GM12875 (cell line): Measurements from ENCODE around the gene SLC15A2.

Source experiments
- H3K4me3 ChIP-seq: one replicate; pipeline ENCODE4 v1.5.1; 2011; ENCODE audit warnings: low read depth, low read length, control low read depth
- CTCF ChIP-seq: IDR thresholded peaks from 2 replicates; pipeline ENCODE4 v1.5.1; 2011; ENCODE audit warnings: low read depth, mild to moderate bottlenecking, control low read depth, inconsistent platforms, low read length, moderate library complexity, borderline replicate concordance; ENCODE audit not compliant: insufficient read depth

The SLC15A2 gene

GRCh38 chr3:121895736-121896135, 1.5 kb downstream of the SLC15A2 start:
- no peak overlapping the region for H3K4me3 ChIP-seq
- no peak for TF ChIP-seq CTCF

- no peak for TF ChIP-seq CTCF
Observed at GRCh38 chr3:121896823-121897222, 2.6 kb downstream of the SLC15A2 start.

GRCh38 chr3:121897296-121897695, 3.1 kb downstream of the SLC15A2 start:
- TF ChIP-seq CTCF, result no peak
- no peak overlapping the region for H3K4me3 ChIP-seq

More at GRCh38 chr3:121896823-121897222, 2.6 kb downstream of the SLC15A2 start:
- H3K4me3 ChIP-seq, result no peak overlapping the region

- no peak overlapping the region for H3K4me3 ChIP-seq
- no peak for TF ChIP-seq CTCF
Observed at GRCh38 chr3:121913305-121913990, 19.2 kb downstream of the SLC15A2 start.

GRCh38 chr3:121914081-121914998, 20.1 kb downstream of the SLC15A2 start:
- H3K4me3 ChIP-seq, result no peak overlapping the region
- TF ChIP-seq CTCF, result no peak

GRCh38 chr3:121916189-121916588, 22.0 kb downstream of the SLC15A2 start:
- TF ChIP-seq CTCF, result no peak
- no peak overlapping the region for H3K4me3 ChIP-seq
